H1 (cell line): Measurements from ENCODE around the gene VAV2. TPM values are rescaled to one million over a fixed set of nuclear protein-coding genes. Genes with fewer than 3 reads are reported as not detected.

ENCODE experiments used
- CTCF ChIA-PET: fragments of 300-600 bp; sonication (Branson Sonifier 250); formaldehyde crosslinking; loops from one replicate; lab custom pipeline; 2021; ENCODE audit not compliant: partially characterized antibody; lab: Charles Lee
- POLR2A ChIA-PET: fragments of 300-600 bp; sonication (Branson Sonifier 250); formaldehyde crosslinking; loops from one replicate; lab custom pipeline; 2021; ENCODE audit warnings: inconsistent platforms; ENCODE audit not compliant: partially characterized antibody; lab: Charles Lee
- DNase-seq, 2 experiments: peaks; one replicate each; pipeline versions ENCODE4 v3.0.0 to v3.0.0-alpha.2; 2010 to 2022; ENCODE audit warnings: low spot score in 2 of 2, low read depth in 1 of 2, mixed read lengths in 1 of 2
- FAIRE-seq: peaks from 2 replicates; lab custom pipeline; 2011; peaks lifted over from hg19 to GRCh38; lab: Jason Lieb, UNC
- H2AFZ ChIP-seq: 2 replicates; pipeline ENCODE4 v1.8.1; 2012; ENCODE audit warnings: low read length, inconsistent platforms
- H2AK5ac ChIP-seq: 2 replicates; pipeline ENCODE4 v1.6.1; 2013; ENCODE audit warnings: low read depth, low read length
- H2BK120ac ChIP-seq: replicated peaks from 2 replicates; pipeline ENCODE3; 2013; ENCODE audit warnings: low read depth, low read length, inconsistent platforms
- H2BK12ac ChIP-seq: 2 replicates; pipeline ENCODE4 v1.6.1; 2013; ENCODE audit warnings: low read depth, low read length
- H2BK15ac ChIP-seq: 2 replicates; pipeline ENCODE4 v1.6.1; 2013; ENCODE audit warnings: low read length
- H2BK20ac ChIP-seq: 2 replicates; pipeline ENCODE4 v1.6.1; 2013; ENCODE audit warnings: low read length
- H2BK5ac ChIP-seq: 2 replicates; pipeline ENCODE4 v1.6.1; 2013; ENCODE audit warnings: low read depth, low read length
- H3K14ac ChIP-seq: 2 replicates; pipeline ENCODE4 v1.6.1; 2013; ENCODE audit warnings: inconsistent platforms; ENCODE audit not compliant: insufficient read length
- H3K18ac ChIP-seq: 2 replicates; pipeline ENCODE4 v1.6.1; 2013; ENCODE audit warnings: low read length; ENCODE audit errors: extremely low read depth
- H3K23ac ChIP-seq: 2 replicates; pipeline ENCODE4 v1.6.1; 2013; ENCODE audit warnings: inconsistent platforms; ENCODE audit not compliant: insufficient read length
- H3K23me2 ChIP-seq: 2 replicates; pipeline ENCODE4 v1.6.1; 2013; ENCODE audit warnings: low read depth, low read length
- H3K27ac ChIP-seq: 2 replicates; pipeline ENCODE4 v1.6.1; 2011; ENCODE audit warnings: low read depth, low read length, inconsistent platforms
- H3K27me3 ChIP-seq, 4 experiments: replicated peaks in 1 of 4; 1 replicate in 1 of 4; 2 replicates in 3 of 4; pipeline versions ENCODE4 v1.6.1 to v1.8.1; 2011 to 2013; ENCODE audit warnings: low read length in 3 of 4, mild to moderate bottlenecking in 3 of 4, inconsistent platforms in 2 of 4, mixed read lengths in 2 of 4, moderate library complexity in 1 of 4; ENCODE audit not compliant: control insufficient read depth in 3 of 4, insufficient read depth in 3 of 4; ENCODE audit errors: extremely low read depth in 1 of 4
- H3K36me3 ChIP-seq, 4 experiments: 2 replicates each; pipeline versions ENCODE4 v1.6.1 to v1.8.1; 2011 to 2013; ENCODE audit warnings: mild to moderate bottlenecking in 4 of 4, low read length in 3 of 4, moderate library complexity in 2 of 4, control low read depth in 1 of 4, inconsistent platforms in 1 of 4; ENCODE audit not compliant: insufficient read depth in 4 of 4, control insufficient read depth in 2 of 4
- H3K4ac ChIP-seq: replicated peaks from 2 replicates; pipeline ENCODE3; 2013; ENCODE audit warnings: low read length, low read depth, mixed read lengths, inconsistent platforms; ENCODE audit not compliant: insufficient read length
- H3K4me1 ChIP-seq, 4 experiments: replicated peaks in 1 of 4; 1 replicate in 1 of 4; 2 replicates in 3 of 4; pipeline versions ENCODE4 v1.6.1 to v1.8.1; 2011 to 2013; ENCODE audit warnings: low read length in 3 of 4, inconsistent platforms in 2 of 4, mixed read lengths in 1 of 4; ENCODE audit not compliant: insufficient read depth in 4 of 4, control insufficient read depth in 3 of 4
- H3K4me2 ChIP-seq, 2 experiments: 2 replicates each; pipeline versions ENCODE4 v1.6.1 to v1.8.1; 2011 to 2013; ENCODE audit warnings: low read depth in 2 of 2, low read length in 2 of 2, control low read depth in 1 of 2, inconsistent platforms in 1 of 2, mild to moderate bottlenecking in 1 of 2; ENCODE audit not compliant: insufficient read depth in 1 of 2
- H3K4me3 ChIP-seq, 4 experiments: fragments of 200-600, 300-600 bp in 1 of 4; sonication (generic), shearing (Covaris generic), sonication (Bioruptor Twin) in 1 of 4; 2 replicates each; pipeline versions ENCODE4 v1.5.1 to v1.8.1; 2011 to 2016; ENCODE audit warnings: low read length in 4 of 4, low read depth in 3 of 4, control low read depth in 2 of 4, inconsistent platforms in 2 of 4, mild to moderate bottlenecking in 2 of 4, mixed read lengths in 1 of 4, moderate library complexity in 1 of 4; ENCODE audit not compliant: insufficient read depth in 2 of 4; ENCODE audit errors: extremely low read depth in 1 of 4
- H3K56ac ChIP-seq: replicated peaks from 2 replicates; pipeline ENCODE3; 2013; ENCODE audit warnings: low read depth, mild to moderate bottlenecking, mixed read lengths, low read length, inconsistent platforms; ENCODE audit not compliant: insufficient read length
- H3K79me1 ChIP-seq: 2 replicates; pipeline ENCODE4 v1.6.1; 2013; ENCODE audit warnings: low read depth, low read length, control low read depth
- H3K79me2 ChIP-seq, 2 experiments: 2 replicates each; pipeline versions ENCODE4 v1.6.1 to v1.8.1; 2012 to 2013; ENCODE audit warnings: low read length in 2 of 2, mild to moderate bottlenecking in 2 of 2, inconsistent platforms in 1 of 2; ENCODE audit not compliant: insufficient read depth in 2 of 2, control insufficient read depth in 1 of 2
- H3K9ac ChIP-seq, 4 experiments: replicated peaks in 1 of 4; 1 replicate in 1 of 4; 2 replicates in 3 of 4; pipeline versions ENCODE4 v1.6.1 to v1.8.1; 2011 to 2013; ENCODE audit warnings: low read depth in 3 of 4, low read length in 3 of 4, control low read depth in 2 of 4, mild to moderate bottlenecking in 2 of 4, moderate library complexity in 2 of 4, inconsistent platforms in 1 of 4; ENCODE audit errors: extremely low read depth in 1 of 4
- H3K9me3 ChIP-seq, 2 experiments: 2 replicates each; pipeline versions ENCODE4 v1.6.1 to v1.8.1; 2012 to 2013; ENCODE audit warnings: mild to moderate bottlenecking in 2 of 2, moderate library complexity in 2 of 2, control low read depth in 1 of 2, inconsistent platforms in 1 of 2, low read depth in 1 of 2, low read length in 1 of 2, mixed read lengths in 1 of 2; ENCODE audit not compliant: insufficient read depth in 2 of 2
- H4K20me1 ChIP-seq, 2 experiments: replicated peaks in 1 of 2; 2 replicates each; pipeline versions ENCODE3 to v1.8.1; 2011 to 2013; ENCODE audit warnings: inconsistent platforms in 2 of 2, low read length in 2 of 2, mild to moderate bottlenecking in 1 of 2; ENCODE audit not compliant: insufficient read depth in 2 of 2, control insufficient read depth in 1 of 2
- H4K5ac ChIP-seq: 2 replicates; pipeline ENCODE4 v1.6.1; 2013; ENCODE audit warnings: low read length, low read depth, mixed read lengths, inconsistent platforms; ENCODE audit not compliant: insufficient read length
- H4K8ac ChIP-seq: 2 replicates; pipeline ENCODE4 v1.8.0; 2013; ENCODE audit warnings: mild to moderate bottlenecking, moderate library complexity, low read length, inconsistent platforms; ENCODE audit not compliant: insufficient read depth; ENCODE audit errors: extremely low read depth
- H4K91ac ChIP-seq: replicated peaks from 2 replicates; pipeline ENCODE3; 2013; ENCODE audit warnings: low read length, mixed read lengths, inconsistent platforms; ENCODE audit not compliant: insufficient read length
- ASH2L ChIP-seq: fragments of 200-600, 300-600 bp; sonication (generic); IDR thresholded peaks from one replicate; pipeline ENCODE4 v1.7.1; 2017; ENCODE audit warnings: low read length
- BACH1 ChIP-seq: IDR thresholded peaks from 2 replicates; pipeline ENCODE4 v1.6.1; 2012; ENCODE audit warnings: low read length, improper control_type of control experiment
- FOSL1 ChIP-seq: IDR thresholded peaks from 2 replicates; pipeline ENCODE4 v1.6.1; 2011; ENCODE audit warnings: mild to moderate bottlenecking, low read depth, low read length, moderate library complexity; ENCODE audit not compliant: insufficient read depth
- GABPA ChIP-seq: IDR thresholded peaks from 2 replicates; pipeline ENCODE4 v1.6.1; 2011; ENCODE audit warnings: mild to moderate bottlenecking, low read length, moderate library complexity, borderline replicate concordance; ENCODE audit not compliant: insufficient read depth
- HDAC2 ChIP-seq, 2 experiments: fragments of 300-600 bp in 1 of 2; sonication (generic) in 1 of 2; IDR thresholded peaks; 2 replicates each; pipeline ENCODE4 v1.6.1; 2011 to 2012; ENCODE audit warnings: low read depth in 2 of 2, low read length in 2 of 2, mild to moderate bottlenecking in 2 of 2, moderate library complexity in 2 of 2, borderline replicate concordance in 1 of 2, inconsistent platforms in 1 of 2
- HDAC6 ChIP-seq: IDR thresholded peaks from one replicate; pipeline ENCODE4 v1.7.1; 2012; ENCODE audit warnings: low read depth, mild to moderate bottlenecking, inconsistent platforms, low read length, moderate library complexity
- KDM1A ChIP-seq: fragments of 200-600, 300-600 bp; sonication (generic); IDR thresholded peaks from 2 replicates; pipeline ENCODE4 v1.7.1; 2016; ENCODE audit warnings: mild to moderate bottlenecking, low read length, borderline replicate concordance
- KDM4A ChIP-seq: IDR thresholded peaks from one replicate; pipeline ENCODE4 v1.7.1; 2012; ENCODE audit warnings: low read depth, mild to moderate bottlenecking, moderate library complexity, low read length, inconsistent platforms; ENCODE audit not compliant: severe bottlenecking
- POLR2A ChIP-seq, 2 experiments: IDR thresholded peaks; 1 replicate in 1 of 2; 2 replicates in 1 of 2; pipeline ENCODE4 v1.6.1; 2011; ENCODE audit warnings: low read depth in 2 of 2, low read length in 2 of 2, mild to moderate bottlenecking in 2 of 2; ENCODE audit errors: control extremely low read depth in 1 of 2
- POLR2AphosphoS5 ChIP-seq: IDR thresholded peaks from 2 replicates; pipeline ENCODE4 v1.6.1; 2011; ENCODE audit warnings: low read depth, low read length
- RNF2 ChIP-seq: fragments of 200-900, 300-1000 bp; sonication (generic); IDR thresholded peaks from 2 replicates; pipeline ENCODE4 v1.7.1; 2016; ENCODE audit warnings: borderline replicate concordance, low read depth, mild to moderate bottlenecking, antibody characterized with exemption, low read length; ENCODE audit not compliant: poor library complexity, severe bottlenecking; ENCODE audit errors: missing control alignments
- TEAD4 ChIP-seq: IDR thresholded peaks from 2 replicates; pipeline ENCODE4 v1.6.1; 2012; ENCODE audit warnings: low read depth, low read length, inconsistent platforms, mixed read lengths
- WGBS, 2 experiments: shearing (Covaris generic) in 1 of 2; methylation state at CpG; one replicate each; pipeline versions ENCODE4 v1.1.6 to v1.1.7; 2013 to 2015; ENCODE audit warnings: low lambda C conversion rate in 2 of 2, mixed read lengths in 2 of 2, inconsistent platforms in 1 of 2, low coverage in 1 of 2, missing lambda C conversion rate in 1 of 2; ENCODE audit not compliant: insufficient replicate concordance in 2 of 2, insufficient coverage in 1 of 2, insufficient read length in 1 of 2; ENCODE audit errors: extremely low coverage in 1 of 2, missing lambda C conversion rate in 1 of 2; 5-methylcytosine and 5-hydroxymethylcytosine counted together
- polyA plus RNA-seq, 7 experiments: library from polyadenylated mRNA; depleted of rRNA in 3 of 7; stranded (reverse) in 5 of 7; unstranded in 2 of 7; fragments of >200 nt in 5 of 7; fragments of 200-250 nt in 2 of 7; gene quantifications; 1 replicate in 5 of 7; 2 replicates in 1 of 7; 4 replicates in 1 of 7; pipeline versions ENCODE4 v1.2.1 to v1.2.3, GENCODE V29; 2011 to 2013; ENCODE audit warnings: missing spikeins in 2 of 7, mixed read lengths in 2 of 7
- total RNA-seq: library from RNA; stranded (reverse); fragmentation: NEBNext Ultra II Directional; extraction: Animal tissue kit (Norgen Biotek cat#: 25700); gene quantifications from 2 replicates; pipeline ENCODE4 v1.2.1, GENCODE V29; 2021
- TF ChIP-seq, protein P1 (sequence below): IDR thresholded peaks from 2 replicates; pipeline ENCODE4 v1.6.1; 2011; ENCODE audit warnings: low read depth, mild to moderate bottlenecking, low read length; ENCODE audit not compliant: insufficient read depth

The VAV2 gene
- total and polyA plus RNA-seq, 2 of the 8 experiments (the other 6 are each of a cell fraction or from before 2014, with no cell fraction given) = 13.6 to 37.6 TPM

- Histone ChIP-seq H4K91ac (no peak overlapping the region), H3K27me3 (peaks cover 0 to 2% (median 0%) of the 10 kb centered on the region in 4 experiments; a peak in 1 of 7 replicates), H3K4me2 (no peak overlapping the region), H3K4me1 (no peaks in the 10 kb centered on the region), H4K20me1 (no peaks in the 10 kb centered on the region), H3K79me1 (no peaks in the 10 kb centered on the region), H2AFZ (no peak overlapping the region), H3K79me2 (no peaks in the 10 kb centered on the region), H3K4me3 (no peak overlapping the region), H3K23ac (no peak overlapping the region), H3K56ac (no peak overlapping the region), H3K23me2 (peaks cover 5% of the 10 kb centered on the region; the same call in 1 of the 2 replicates), H2AK5ac (no peak overlapping the region), H4K5ac (no peak overlapping the region), H3K14ac (no peak overlapping the region), H3K9me3 (peaks cover 16 to 18% of the 10 kb centered on the region in 2 experiments), H3K9ac (no peak overlapping the region), H2BK12ac (no peak overlapping the region), H2BK5ac (no peak overlapping the region), H2BK120ac (no peak overlapping the region), H2BK15ac (no peak overlapping the region), H3K4ac (no peak overlapping the region), H3K36me3 (no peaks in the 10 kb centered on the region), H4K8ac (no peak overlapping the region), H3K27ac (no peak overlapping the region), H3K18ac (no peak overlapping the region), H2BK20ac (no peak overlapping the region)
- CTCF ChIA-PET = interaction anchor here (0.6 to 5.6 kb wide), 6 partner anchors 12 to 1004 kb away, joined by 3 to 36 read pairs (median 4); no protein-coding TSS in a partner anchor
- FAIRE-seq = no peak
- 74% methylated on average over 6 of the region's 6 CpGs; no CpG with 5 or more reads in 1 of the 2 experiments for WGBS, 2 experiments
- POLR2A ChIA-PET = interaction anchor here (0.5 to 1.4 kb wide), 2 partner anchors 12 to 258 kb away, joined by 3 read pairs; no protein-coding TSS in a partner anchor
- DNase-seq = no peak
- TF ChIP-seq BACH1 (no peak), KDM1A (no peak), KDM4A (no peak), HDAC6 (no peak), POLR2AphosphoS5 (no peak), RNF2 (no peak), POLR2A (IDR thresholded peaks at IDR 0.05; ENCODE audit: control extremely low read depth in 1 of 2, low read depth in 2 of 2, low read length in 2 of 2) (no peak), TEAD4 (no peak), ASH2L (no peak), GABPA (no peak), FOSL1 (no peak), HDAC2 (IDR thresholded peaks at IDR 0.05; ENCODE audit: borderline replicate concordance in 1 of 2, low read depth in 2 of 2, low read length in 2 of 2) (no peak)
- TF ChIP-seq, protein P1, sequence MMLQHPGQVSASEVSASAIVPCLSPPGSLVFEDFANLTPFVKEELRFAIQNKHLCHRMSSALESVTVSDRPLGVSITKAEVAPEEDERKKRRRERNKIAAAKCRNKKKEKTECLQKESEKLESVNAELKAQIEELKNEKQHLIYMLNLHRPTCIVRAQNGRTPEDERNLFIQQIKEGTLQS = no peak
These were observed 15.0 kb upstream of the VAV2 start for GRCh38 chr9:134007150-134007549.
